HG03280 (cell line): Measurements from ENCODE around the gene KCNQ1OT1.
"Not testable (repeated sequence)": the region's sequence is repeated elsewhere in the genome, so short reads cannot be mapped to it uniquely, and the experiment has no call there.

Experiments used
- ATAC-seq: cut with Tn5 transposase; IDR thresholded peaks from one replicate; pipeline ENCODE4 v1.9.1; 2021; ENCODE audit warnings: mild to moderate bottlenecking, moderate library complexity; ENCODE audit not compliant: unreplicated experiment

KCNQ1OT1 gene

GRCh38 chr11:2655016-2655719 is 44.6 kb downstream of the KCNQ1OT1 start:
- no peak for ATAC-seq

GRCh38 chr11:2653930-2654739 is 45.7 kb downstream of the KCNQ1OT1 start:
- no peak for ATAC-seq

GRCh38 chr11:2653198-2653551 is 46.6 kb downstream of the KCNQ1OT1 start:
- ATAC-seq, result no peak

DNA sequence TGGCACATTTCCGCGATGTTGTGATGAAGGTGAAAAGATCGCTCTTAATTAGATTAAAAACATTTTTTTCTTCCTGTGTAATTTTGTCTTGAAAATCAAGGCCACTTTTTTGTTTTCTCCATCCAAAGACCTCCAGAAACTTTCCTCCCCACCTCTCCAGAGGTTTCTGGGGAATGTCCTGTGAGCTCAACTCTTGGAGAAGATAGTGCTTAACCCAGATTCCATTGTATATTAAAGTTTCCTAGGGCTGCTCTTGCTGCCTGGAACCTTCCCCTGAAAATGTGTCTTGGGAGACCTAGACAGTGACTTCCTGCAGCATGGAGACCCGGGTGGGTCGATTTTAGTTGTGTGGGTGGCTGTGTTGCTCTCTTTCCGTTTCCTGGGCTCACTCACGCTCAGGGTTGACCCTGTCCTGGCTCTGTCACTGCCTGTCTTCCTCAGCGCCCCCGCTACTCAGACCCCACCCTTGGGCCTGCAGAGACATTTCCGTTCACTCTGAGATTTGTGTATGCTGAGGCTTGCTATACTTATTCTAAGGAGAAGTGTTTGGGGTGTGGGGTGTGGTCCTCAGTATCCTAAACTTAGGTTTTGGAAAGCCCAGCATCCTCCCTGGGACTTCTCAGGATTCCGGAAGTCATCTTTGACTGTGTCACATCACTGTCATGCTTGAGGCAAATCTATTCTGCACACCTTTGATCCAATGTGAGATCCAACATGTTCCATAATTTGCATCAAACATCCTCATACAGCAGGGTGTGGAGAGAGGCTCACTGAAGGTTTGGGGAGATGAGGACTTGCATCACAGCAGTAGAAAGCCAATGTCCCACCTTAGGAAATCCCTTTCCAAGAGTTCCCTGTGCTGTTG is 47.2 kb downstream of the KCNQ1OT1 start:
- no peak for ATAC-seq

DNA sequence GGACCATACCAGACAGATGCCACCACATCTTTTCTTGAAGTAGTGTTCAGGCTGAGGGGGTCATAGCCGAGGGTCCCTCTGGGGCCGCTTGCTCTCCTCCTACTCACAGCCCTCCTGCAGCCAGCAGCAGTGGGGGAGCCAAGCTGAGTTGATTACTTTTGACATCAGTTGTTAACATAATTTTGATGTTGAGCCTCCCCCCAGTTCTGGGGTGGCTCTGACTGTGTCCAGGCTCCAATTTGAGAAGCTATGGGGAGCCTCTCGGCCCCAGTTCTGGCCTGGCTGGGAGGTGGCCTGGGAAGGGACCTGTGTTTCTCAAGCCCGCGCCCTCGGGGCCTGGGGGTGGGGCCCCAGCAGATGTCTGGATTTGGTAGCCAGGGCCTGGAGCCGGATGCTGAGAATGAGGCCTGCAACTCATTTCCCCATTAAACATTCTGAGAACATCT is 47.9 kb downstream of the KCNQ1OT1 start:
- ATAC-seq, result no peak

DNA sequence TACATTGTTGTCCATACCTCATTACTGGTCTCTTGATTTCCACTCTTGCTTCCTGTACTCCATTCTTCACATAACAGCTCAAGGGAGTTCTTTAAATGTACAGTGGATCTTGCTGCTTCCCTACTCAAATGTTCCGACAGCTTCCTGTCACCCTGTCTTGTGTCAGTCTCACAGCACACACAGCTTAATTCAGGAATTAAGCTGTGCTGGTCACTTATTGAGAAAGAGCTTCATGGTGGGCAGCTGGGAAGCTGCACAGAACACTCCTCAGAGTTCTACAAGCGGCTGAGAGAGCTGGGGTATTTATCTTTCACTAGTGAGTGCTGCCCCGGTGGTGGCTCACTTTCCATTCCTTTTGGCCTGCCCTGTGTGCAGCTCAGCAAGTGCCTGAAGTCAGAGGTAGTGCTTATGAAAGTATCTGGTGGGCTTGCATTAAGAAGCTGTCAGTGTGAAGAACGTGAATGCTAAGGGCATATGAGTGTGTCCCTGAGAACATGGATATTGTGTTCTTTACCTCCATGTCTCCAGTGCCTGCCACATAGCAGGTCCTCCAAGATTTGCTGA is 48.7 kb downstream of the KCNQ1OT1 start:
- no peak for ATAC-seq

DNA sequence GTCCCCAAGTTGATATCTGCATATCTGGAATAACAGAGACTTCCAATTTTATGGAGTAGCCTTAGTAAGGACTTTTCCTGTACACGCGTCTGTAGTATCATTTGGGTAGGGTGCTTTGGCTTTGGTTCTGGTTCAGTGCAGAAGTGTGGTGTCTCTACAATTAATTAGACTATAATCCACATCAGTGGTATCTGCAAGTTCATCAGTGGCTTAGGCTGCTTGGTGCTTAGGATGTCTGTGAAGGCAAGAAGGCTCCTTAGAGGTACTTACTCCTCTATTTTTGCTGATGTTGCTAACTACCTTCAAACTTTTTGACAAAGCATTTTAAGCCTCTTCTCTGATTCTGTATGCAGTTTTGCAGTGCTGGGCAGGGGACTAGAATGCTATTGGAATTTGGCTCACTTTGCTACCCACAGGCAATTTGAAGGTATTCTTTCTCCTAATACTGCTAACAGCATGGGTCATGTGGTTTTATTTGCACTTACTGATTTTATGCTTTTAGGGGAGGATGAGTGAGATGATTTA is 49.4 kb downstream of the KCNQ1OT1 start:
- no peak for ATAC-seq

DNA sequence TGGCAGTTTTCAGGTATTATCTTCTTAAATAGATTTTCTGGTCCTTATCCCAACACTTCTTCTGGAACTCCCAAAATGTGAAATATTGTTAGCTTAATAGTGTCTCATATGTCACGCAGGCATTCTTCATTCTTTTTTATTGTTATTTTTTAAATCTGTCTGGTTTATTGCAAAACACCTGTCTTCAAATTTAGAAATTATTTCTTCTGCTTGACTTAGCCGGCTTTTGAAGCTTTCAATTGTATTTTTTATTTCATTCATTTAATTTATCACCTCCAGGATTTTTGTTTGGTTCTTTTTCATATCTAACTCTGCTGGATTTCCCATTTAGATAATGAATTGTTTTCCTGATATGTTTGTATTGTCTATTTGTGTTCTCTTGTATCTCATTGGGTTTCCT is 49.9 kb downstream of the KCNQ1OT1 start:
- no peak for ATAC-seq

DNA sequence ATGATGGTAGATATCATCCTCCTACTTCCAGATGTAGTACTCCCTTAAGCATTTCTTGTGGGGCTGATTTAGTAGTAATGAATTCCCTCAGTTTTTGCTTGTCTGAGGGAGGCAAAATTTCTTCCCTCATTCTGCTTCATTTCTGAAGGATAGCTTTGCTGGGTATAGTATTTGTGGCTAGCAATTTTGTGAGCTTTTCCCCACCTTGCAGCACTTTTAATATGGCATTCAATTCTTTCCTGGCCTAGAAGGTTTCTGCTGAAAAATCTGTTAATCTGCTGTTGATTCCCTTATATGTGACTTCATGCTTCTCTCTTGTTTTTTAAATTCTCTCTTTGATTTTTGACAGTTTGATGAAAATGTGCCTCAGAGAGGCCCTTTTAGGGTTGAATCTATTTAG is 50.4 kb downstream of the KCNQ1OT1 start:
- ATAC-seq, result no peak

DNA sequence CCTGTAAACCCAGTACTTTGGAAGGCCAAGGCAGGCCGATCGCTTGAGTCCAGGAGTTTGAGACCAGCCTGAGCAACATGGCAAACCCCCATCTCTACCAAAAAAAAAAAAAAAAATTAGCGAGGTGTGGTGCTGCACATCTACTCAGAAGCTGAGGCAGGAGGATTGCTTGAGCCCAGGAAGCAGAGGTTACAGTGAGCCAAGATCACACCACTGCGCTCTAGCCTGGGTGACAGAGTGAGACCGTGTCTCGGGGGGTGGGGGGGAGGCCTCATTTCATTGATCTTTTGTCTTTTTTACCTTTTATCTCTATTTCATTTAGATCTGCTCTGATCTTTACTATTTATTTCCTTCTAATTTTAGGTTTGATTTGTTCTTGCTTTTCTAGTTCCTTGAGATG is 51.8 kb downstream of the KCNQ1OT1 start:
- ATAC-seq, result no peak

GRCh38 chr11:2647167-2647566 is 52.6 kb downstream of the KCNQ1OT1 start:
- no peak for ATAC-seq

GRCh38 chr11:2645779-2646118 is 54.0 kb downstream of the KCNQ1OT1 start:
- ATAC-seq, result no peak

DNA sequence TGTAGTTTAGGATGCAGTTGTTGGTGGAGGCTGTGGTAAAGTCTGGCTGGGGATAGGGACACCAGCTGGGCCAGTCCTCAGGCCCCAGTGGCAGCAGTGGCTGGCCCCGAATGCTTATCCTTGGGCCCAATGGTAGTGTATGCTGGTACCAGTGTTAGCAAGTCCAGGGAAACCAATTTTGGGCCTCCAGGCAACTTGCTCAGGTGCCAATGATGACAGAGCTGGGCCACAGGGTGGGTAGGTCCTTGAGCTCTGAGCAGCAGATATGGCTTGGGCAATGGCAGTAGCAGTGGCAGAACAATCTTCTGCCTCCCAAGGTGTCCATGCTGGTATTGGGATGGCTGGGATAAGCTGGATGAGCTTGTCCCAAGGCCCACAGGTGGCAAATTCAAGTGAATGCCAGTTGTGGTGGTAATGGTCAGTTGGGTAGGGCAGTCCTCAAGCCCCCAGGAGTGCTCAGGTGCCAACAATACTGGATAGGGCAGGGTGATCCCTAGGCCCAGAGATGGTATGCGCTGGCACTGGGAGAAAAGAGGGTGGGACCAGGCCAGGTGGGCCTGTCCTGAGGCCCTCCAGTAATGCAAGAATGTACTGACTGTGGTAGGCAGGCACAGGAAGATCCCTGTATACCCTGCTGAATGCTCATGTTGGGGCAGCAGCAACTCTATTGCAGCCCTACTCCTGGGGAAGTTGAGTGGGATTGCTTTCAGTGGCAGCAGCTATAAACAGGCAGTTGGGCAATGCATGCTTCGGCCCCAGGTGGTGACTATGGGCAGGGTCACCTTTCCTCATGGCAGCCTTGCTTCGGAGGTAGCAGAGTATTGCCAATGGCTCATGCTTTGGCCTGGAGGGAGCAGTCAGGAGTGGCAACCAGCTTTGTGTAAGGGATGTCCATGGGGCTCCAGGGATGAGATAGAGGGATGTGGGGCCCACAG is 54.7 kb downstream of the KCNQ1OT1 start:
- ATAC-seq, result no peak

- no peak for ATAC-seq
These were observed 56.0 kb downstream of the KCNQ1OT1 start for GRCh38 chr11:2643746-2644145.

DNA sequence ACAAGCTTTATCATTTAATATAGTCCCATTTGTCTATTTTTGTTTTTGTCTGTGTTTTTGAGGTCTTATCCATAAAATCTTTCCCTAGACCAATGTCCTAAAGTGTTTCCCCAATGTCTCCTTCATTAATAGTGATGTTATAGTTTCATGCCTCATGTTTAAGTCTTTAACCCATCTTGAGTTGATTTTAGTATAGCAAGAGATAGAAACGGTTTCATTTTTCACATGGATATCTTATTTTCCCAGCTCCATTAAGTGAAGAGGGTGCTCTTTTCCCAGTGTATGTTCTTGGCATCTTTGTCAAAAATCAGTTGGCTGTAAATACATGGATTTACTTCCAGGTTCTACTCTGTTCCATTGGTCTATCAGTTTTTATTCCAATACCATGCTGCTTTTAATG is 58.2 kb downstream of the KCNQ1OT1 start:
- ATAC-seq, result no peak

DNA sequence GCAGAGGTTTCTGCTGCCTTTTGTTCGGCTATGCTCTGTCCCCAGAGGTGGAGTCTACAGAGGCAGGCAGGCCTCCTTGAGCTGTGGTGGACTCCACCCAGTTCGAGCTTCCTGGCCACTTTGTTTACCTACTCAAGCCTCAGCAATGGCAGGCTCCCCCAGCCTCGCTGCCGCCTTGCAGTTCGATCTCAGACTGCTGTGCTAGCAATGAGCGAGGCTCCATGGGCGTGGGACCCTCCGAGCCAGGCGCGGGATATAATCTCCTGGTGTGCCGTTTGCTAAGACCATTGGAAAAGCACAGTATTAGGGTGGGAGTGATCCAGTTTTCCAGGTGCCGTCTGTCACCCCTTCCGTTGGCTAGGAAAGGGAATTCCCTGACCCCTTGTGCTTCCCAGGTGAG is 60.0 kb downstream of the KCNQ1OT1 start:
- ATAC-seq, result not testable (repeated sequence)

- no peak for ATAC-seq
These were observed 68.6 kb downstream of the KCNQ1OT1 start for GRCh38 chr11:2631161-2631560.

GRCh38 chr11:2630679-2631078 is 69.1 kb downstream of the KCNQ1OT1 start:
- ATAC-seq, result no peak

DNA sequence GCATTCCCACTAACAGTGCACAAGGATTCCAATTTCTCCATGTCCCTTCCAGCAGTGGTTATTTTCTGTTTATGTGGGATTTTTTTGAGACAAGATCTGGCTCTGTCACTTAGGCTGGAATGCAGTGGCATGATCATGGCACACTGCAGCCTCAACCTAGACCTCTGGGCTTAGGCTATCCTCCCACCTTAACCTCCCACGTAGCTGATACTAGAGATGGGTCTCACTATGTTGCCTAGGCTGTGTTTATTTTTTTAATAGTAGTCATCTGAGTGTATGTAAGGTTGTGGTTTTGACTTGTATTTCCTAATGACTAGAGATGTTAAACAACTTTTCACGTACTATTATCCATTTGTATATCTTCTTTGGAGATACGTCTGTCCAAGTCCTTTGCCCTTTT is 74.6 kb downstream of the KCNQ1OT1 start:
- no peak for ATAC-seq

- ATAC-seq, result peak; percentile 80
These were observed 77.9 kb downstream of the KCNQ1OT1 start for GRCh38 chr11:2621894-2622293.
